Skeletal muscle satellite cell (primary cell): ENCODE data around the gene SLC9B2.

Experiments
- H3K27me3 ChIP-seq: 2 replicates; pipeline ENCODE4 v1.7.0; 2013; ENCODE audit warnings: low read length; ENCODE audit not compliant: control insufficient read depth, insufficient read depth
- H3K36me3 ChIP-seq: 2 replicates; pipeline ENCODE4 v1.7.0; 2013; ENCODE audit warnings: mild to moderate bottlenecking, control low read depth, low read length; ENCODE audit not compliant: insufficient read depth
- H3K4me1 ChIP-seq: 2 replicates; pipeline ENCODE4 v1.7.0; 2013; ENCODE audit warnings: low read length; ENCODE audit not compliant: control insufficient read depth, insufficient read depth
- H3K4me2 ChIP-seq: 2 replicates; pipeline ENCODE4 v1.7.0; 2013; ENCODE audit warnings: mild to moderate bottlenecking, low read length
- H3K4me3 ChIP-seq: 2 replicates; pipeline ENCODE4 v1.7.0; 2013; ENCODE audit warnings: low read length
- H3K9ac ChIP-seq: 2 replicates; pipeline ENCODE4 v1.7.0; 2013; ENCODE audit warnings: mild to moderate bottlenecking, low read depth, low read length, moderate library complexity
- H3K9me3 ChIP-seq: replicated peaks from 2 replicates; pipeline ENCODE4 v1.7.0; 2013; ENCODE audit warnings: mild to moderate bottlenecking, control low read depth, low read length

SLC9B2 gene

GRCh38 chr4:103036169-103036568 is 40.4 kb downstream of the SLC9B2 start:
- no peaks in the 10 kb centered on the region for H3K4me1 ChIP-seq
- no peaks in the 10 kb centered on the region for H3K9me3 ChIP-seq
- H3K4me2 ChIP-seq: no peak overlapping the region
- no peak overlapping the region for H3K9ac ChIP-seq
- no peak overlapping the region for H3K4me3 ChIP-seq
- H3K27me3 ChIP-seq: no peaks in the 10 kb centered on the region
- no peaks in the 10 kb centered on the region for H3K36me3 ChIP-seq

- H3K36me3 ChIP-seq: no peaks in the 10 kb centered on the region
- no peaks in the 10 kb centered on the region for H3K9me3 ChIP-seq
- H3K9ac ChIP-seq: no peak overlapping the region
- H3K27me3 ChIP-seq: no peaks in the 10 kb centered on the region
- no peaks in the 10 kb centered on the region for H3K4me1 ChIP-seq
- no peak overlapping the region for H3K4me2 ChIP-seq
- no peak overlapping the region for H3K4me3 ChIP-seq
Measured at GRCh38 chr4:103032574-103032973, 44.0 kb downstream of the SLC9B2 start.

GRCh38 chr4:103030791-103031190 is 45.8 kb downstream of the SLC9B2 start:
- Histone ChIP-seq H3K9me3 (no peaks in the 10 kb centered on the region), H3K9ac (no peak overlapping the region), H3K36me3 (peaks cover 6% of the 10 kb centered on the region), H3K4me1 (no peaks in the 10 kb centered on the region), H3K27me3 (no peaks in the 10 kb centered on the region), H3K4me3 (no peak overlapping the region), H3K4me2 (no peak overlapping the region)

- Histone ChIP-seq H3K9me3 (no peaks in the 10 kb centered on the region), H3K4me2 (no peak overlapping the region), H3K4me3 (no peak overlapping the region), H3K9ac (no peak overlapping the region), H3K4me1 (no peaks in the 10 kb centered on the region), H3K27me3 (no peaks in the 10 kb centered on the region), H3K36me3 (peaks cover 10% of the 10 kb centered on the region)
Measured at GRCh38 chr4:103029300-103029699, 47.3 kb downstream of the SLC9B2 start.

GRCh38 chr4:103026868-103027267 is 49.7 kb downstream of the SLC9B2 start:
- Histone ChIP-seq H3K27me3 (no peaks in the 10 kb centered on the region), H3K9ac (no peak overlapping the region), H3K36me3 (peaks cover 10% of the 10 kb centered on the region), H3K9me3 (no peaks in the 10 kb centered on the region), H3K4me1 (no peaks in the 10 kb centered on the region), H3K4me3 (no peak overlapping the region), H3K4me2 (no peak overlapping the region)

GRCh38 chr4:103024996-103025395 is 51.6 kb downstream of the SLC9B2 start:
- Histone ChIP-seq H3K9me3 (no peaks in the 10 kb centered on the region), H3K9ac (no peak overlapping the region), H3K4me1 (no peaks in the 10 kb centered on the region), H3K4me2 (no peak overlapping the region), H3K36me3 (peaks cover 10% of the 10 kb centered on the region), H3K4me3 (no peak overlapping the region), H3K27me3 (no peaks in the 10 kb centered on the region)

GRCh38 chr4:103021120-103021519 is 55.4 kb downstream of the SLC9B2 start:
- Histone ChIP-seq H3K4me1 (peaks cover 5% of the 10 kb centered on the region), H3K27me3 (no peaks in the 10 kb centered on the region), H3K9me3 (no peaks in the 10 kb centered on the region), H3K9ac (no peak overlapping the region), H3K4me2 (no peak overlapping the region), H3K36me3 (peaks cover 6% of the 10 kb centered on the region), H3K4me3 (no peak overlapping the region)

GRCh38 chr4:103019308-103020124 is 57.0 kb downstream of the SLC9B2 start, which contains the start of gene SLC9B1:
Gene SLC9B1 (minus strand): TSS chr4:103019705. CDS start chr4:102991711, 27,994 bp downstream.
- Histone ChIP-seq H3K27me3 (no peaks in the 10 kb centered on the region), H3K36me3 (no peaks in the 10 kb centered on the region), H3K9ac (peak within 1 kb of the TSS; percentile 83)

GRCh38 chr4:103018391-103019307 is 57.9 kb downstream of the SLC9B2 start:
- H3K27me3 ChIP-seq: no peaks in the 10 kb centered on the region
- no peaks in the 10 kb centered on the region for H3K36me3 ChIP-seq
- H3K9me3 ChIP-seq: no peaks in the 10 kb centered on the region
- peaks cover 5% of the 10 kb centered on the region for H3K4me1 ChIP-seq
- peak overlapping the region; percentile 69 for H3K4me3 ChIP-seq
- H3K9ac ChIP-seq: peak overlapping the region; percentile 83
- peak overlapping the region; percentile 81 for H3K4me2 ChIP-seq

More at GRCh38 chr4:103019308-103020124, 57.0 kb downstream of the SLC9B2 start, which contains the start of gene SLC9B1:
- Histone ChIP-seq H3K4me2 (peak within 1 kb of the TSS; percentile 81), H3K4me3 (peak within 1 kb of the TSS; percentile 69), H3K9me3 (no peaks in the 10 kb centered on the region), H3K4me1 (peaks cover 5% of the 10 kb centered on the region)

GRCh38 chr4:103012551-103012950 is 64.0 kb downstream of the SLC9B2 start:
- peaks cover 9% of the 10 kb centered on the region for H3K4me1 ChIP-seq
- no peak overlapping the region for H3K9ac ChIP-seq
- H3K36me3 ChIP-seq: no peaks in the 10 kb centered on the region
- no peak overlapping the region for H3K4me3 ChIP-seq
- no peak overlapping the region for H3K4me2 ChIP-seq
- H3K9me3 ChIP-seq: no peaks in the 10 kb centered on the region
- H3K27me3 ChIP-seq: no peaks in the 10 kb centered on the region

- no peaks in the 10 kb centered on the region for H3K9me3 ChIP-seq
Measured at GRCh38 chr4:103012060-103012459, 64.5 kb downstream of the SLC9B2 start.

More at GRCh38 chr4:103012060-103012459, 64.5 kb downstream of the SLC9B2 start:
- H3K9ac ChIP-seq: no peak overlapping the region
- H3K27me3 ChIP-seq: no peaks in the 10 kb centered on the region
- H3K4me1 ChIP-seq: peaks cover 9% of the 10 kb centered on the region
- no peak overlapping the region for H3K4me2 ChIP-seq
- H3K36me3 ChIP-seq: no peaks in the 10 kb centered on the region
- no peak overlapping the region for H3K4me3 ChIP-seq
